GM18861 (cell line): Measurements from ENCODE around the gene ABLIM2.

Source experiments
- ATAC-seq: cut with Tn5 transposase; IDR thresholded peaks from one replicate; pipeline ENCODE4 v1.9.1; 2021; ENCODE audit not compliant: unreplicated experiment

ABLIM2 gene

DNA sequence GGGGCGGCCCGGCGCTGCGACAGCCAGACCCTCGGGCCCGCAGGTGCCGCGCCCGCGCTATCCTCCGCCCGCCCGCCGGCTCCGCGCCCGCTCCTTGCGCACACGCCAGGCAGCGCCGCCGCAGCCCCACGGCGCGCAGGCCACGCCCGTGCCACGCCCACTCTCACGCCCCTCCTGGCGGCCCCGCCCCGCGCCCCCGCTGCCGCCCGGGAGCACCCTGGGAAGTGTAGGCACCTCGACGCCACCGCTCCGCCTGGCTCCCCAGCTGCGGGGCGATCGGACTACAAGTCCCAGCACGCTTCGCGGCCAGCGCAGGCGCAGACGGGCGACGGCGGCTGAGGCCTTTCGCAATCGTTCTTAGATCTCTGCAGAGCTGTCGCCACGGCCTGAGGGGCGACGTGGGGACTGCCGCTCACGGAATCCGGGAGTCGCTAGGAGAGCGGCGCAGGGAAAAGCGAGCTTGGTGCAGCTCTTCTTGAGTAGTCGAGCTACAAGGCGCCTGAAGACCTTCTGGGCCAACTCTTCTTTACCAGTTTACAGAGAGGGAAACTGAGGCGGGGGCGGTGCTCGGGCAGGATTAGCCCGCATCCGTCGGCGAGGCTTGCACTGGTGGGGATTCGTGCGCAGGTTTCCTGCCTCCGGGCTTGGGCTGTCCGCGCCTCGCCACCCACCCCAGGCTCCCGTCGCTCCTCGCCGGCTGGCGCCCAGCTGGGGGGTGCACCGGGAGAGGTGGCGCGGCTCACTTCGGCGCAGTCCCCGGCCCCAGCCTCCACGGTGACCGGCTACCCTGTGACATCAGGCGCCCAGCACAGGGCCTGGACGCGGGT lies at the start of gene ABLIM2:
Gene ABLIM2, minus strand, starts transcription at position 104 of the 827 bp plus-strand sequence. CDS start 124 bp downstream, outside the sequence.
- peak; percentile 95 for ATAC-seq

DNA sequence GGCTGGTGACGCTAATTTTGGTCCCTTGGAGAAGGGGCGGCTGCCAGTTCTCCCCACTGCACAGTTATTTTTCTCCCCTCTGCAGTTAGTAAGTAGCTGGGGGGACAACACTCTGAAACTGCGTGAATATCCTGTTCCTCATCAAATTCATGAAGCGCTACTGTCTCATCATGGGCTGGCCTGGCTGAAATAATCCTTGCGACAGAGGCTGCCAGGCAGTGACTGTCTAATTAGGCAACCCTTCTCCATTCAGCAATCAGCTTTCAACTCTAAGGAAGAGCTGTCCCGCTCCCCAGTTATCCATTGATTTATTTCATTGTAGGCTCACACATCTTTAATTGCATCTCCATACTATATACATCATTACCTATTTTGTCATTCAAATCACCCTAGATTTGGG lies 48.7 kb upstream of the ABLIM2 start:
- ATAC-seq, result no peak

DNA sequence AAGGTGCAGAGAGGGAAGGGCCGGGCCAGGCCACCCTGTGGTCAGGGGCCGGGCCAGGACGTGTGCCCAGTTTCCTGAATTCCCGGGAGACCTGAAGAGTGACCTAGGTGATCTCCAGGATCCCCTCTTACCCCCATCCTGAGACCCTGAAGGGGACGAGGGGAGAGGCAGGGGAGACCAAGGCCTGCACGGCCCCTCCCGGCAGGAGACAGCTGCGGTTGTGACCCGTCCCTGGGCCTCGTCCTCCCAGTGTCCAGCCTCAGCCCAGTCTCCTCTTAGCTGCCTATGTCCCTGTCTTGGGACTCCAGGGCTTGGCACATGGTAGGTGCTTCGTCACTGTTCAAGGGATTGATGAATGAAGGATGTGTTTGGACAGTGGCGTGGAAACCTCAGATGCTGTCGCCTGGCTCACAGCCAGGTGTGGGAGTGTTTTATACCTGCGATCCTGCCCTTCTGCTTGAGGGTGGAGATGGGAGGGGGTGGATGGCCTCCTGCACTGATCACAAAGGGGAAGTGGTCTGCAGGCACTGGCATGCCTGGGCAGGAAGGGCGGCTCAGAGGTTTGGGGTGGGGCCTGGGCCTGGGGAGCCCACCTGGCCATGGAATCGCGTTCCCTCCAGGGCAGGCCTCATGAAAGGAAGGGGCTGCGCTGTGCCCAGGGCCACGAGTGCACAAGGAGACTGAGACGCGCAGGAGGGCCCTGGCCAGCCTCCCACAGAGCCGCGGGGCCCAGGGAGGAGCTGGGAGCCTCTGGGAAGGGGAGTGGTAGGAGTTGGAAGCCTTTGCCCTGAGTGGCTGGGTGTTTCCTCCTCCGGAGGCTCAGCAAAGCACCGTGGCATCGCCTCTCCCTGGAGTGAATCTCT lies 47.4 kb upstream of the ABLIM2 start:
- no peak for ATAC-seq

- no peak for ATAC-seq
Observed at GRCh38 chr4:8205241-8205707, 46.7 kb upstream of the ABLIM2 start.

DNA sequence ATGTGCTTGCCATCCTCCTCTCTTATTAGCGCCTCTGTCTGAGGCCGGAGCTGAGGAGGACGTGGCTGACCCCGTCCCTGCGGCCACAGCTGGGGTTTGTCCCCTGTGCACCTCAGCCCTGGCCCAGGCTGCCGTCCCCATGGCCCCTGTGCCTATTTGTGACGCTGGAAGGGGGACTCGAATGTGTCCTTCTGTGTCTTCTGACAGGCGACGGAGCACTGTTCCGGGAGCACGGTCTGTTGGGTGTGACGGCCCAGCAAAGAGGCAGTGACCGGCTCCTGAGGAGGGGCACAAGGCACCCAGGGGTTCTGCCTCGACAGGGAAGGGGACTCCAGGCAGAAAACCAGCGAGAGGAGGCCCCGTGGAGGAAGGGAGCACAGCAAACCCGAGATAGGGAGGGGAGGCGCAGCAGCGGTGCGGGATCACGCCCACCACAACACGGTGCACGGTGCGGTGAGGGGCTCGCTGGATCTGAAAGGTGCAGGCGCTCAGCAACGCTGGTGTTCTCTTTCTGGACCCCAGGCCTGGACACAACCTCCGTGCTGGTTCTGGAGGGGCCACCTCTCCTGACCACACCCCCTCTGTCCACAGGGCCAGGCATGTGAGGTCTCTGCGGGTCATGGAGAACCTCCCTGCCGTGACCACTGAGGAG lies 46.1 kb upstream of the ABLIM2 start:
- ATAC-seq, result no peak

GRCh38 chr4:8203817-8204216 lies 45.2 kb upstream of the ABLIM2 start:
- no peak for ATAC-seq

- no peak for ATAC-seq
Observed at GRCh38 chr4:8203052-8203401, 44.4 kb upstream of the ABLIM2 start.

GRCh38 chr4:8202108-8203051 lies 43.8 kb upstream of the ABLIM2 start:
- no peak for ATAC-seq

- peak; percentile 29 for ATAC-seq
Observed at GRCh38 chr4:8201321-8201781, 42.7 kb upstream of the ABLIM2 start.

DNA sequence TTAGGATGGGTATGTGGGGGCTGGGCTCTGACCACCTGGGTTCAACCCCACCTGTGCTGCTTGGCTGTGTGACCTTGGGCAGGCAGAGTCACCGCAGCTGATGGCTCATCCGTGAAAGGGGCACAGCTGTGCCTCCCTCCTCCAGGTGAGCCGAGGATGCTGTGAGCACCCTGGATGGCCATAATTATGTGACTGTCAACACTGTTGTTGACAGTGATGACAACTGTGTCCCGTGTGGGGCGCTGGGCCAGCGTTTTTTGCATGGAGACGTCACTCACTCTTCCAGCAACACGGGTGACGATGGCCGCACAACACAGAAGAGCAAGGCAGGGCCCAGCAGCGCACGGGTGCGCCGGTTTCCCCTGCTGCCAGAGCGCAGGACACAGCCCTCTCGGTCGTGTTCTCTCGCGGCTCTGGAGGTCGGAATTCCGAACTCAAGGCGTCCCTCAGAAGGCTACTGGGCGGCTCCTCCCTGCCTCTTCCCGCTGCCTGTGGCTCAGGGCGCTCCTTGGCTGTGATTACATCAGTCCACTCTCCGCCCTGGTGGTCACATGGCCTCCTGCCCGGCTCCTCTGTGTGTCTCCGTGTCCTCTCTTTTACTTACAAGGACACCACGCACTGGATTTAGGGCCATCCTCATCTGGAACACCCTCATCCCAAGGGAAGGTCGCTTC lies 41.8 kb upstream of the ABLIM2 start:
- ATAC-seq, result no peak

DNA sequence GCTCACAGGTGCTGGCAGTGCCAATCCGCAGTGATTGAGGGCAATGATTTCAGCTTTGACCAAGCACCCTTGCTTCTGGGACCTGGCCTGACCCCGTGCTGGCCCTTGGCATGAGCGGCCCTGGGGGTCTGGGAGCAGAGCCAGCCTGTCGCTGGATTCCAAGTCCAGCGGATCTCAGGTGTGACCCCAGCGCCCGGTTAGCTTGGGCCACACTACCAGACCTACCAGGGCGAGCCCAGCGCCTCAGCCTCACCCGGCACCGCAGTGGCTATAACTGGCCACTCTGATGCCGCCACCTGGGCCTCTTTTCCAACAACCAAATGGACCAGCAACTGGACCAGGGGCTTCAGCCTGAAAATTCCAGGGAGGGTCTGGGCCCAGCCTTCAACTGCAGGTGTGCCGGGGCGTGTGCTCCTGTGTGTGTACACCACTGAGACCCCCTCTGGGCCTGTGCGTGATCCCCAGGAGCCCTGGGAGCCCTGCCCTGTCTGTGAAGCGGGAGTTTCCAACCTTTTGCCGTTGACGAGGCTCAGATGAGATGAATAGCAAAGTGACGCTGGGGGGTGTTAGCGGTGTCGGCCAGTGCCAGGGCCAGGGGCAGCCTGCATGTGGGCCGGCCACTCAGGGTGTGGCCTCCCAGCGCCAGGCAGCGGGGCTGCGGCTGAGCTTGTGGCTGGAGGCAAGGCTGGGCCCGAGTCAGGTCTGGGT lies 41.1 kb upstream of the ABLIM2 start:
- ATAC-seq, result no peak

GRCh38 chr4:8198906-8199593 lies 40.4 kb upstream of the ABLIM2 start, which contains the start of gene SH3TC1:
SH3TC1 (plus strand) TSS chr4:8199290; CDS start chr4:8205195, 5,905 bp downstream.
- ATAC-seq, result peak; percentile 78

GRCh38 chr4:8198206-8198905 lies 39.7 kb upstream of the ABLIM2 start:
- no peak for ATAC-seq

DNA sequence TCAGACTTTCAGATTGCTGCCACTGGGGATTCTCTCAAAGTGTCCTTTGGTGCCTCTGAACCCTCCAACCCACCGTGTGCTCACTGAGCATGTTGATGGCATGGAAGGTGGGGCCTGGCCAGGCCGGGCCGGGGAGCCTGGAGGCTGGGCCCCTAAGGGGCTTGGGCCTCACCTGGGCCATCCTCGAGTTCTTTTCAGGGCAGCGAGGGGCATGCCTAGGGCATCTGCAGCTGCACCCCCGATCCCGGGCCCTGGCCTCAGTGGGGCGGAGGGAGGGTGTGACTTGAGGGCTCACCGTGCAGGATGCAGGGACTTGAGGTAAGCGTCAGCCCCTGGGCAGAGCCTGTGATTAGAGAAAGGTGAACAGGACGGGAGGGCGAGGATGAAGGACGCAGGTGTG lies 38.9 kb upstream of the ABLIM2 start:
- no peak for ATAC-seq

DNA sequence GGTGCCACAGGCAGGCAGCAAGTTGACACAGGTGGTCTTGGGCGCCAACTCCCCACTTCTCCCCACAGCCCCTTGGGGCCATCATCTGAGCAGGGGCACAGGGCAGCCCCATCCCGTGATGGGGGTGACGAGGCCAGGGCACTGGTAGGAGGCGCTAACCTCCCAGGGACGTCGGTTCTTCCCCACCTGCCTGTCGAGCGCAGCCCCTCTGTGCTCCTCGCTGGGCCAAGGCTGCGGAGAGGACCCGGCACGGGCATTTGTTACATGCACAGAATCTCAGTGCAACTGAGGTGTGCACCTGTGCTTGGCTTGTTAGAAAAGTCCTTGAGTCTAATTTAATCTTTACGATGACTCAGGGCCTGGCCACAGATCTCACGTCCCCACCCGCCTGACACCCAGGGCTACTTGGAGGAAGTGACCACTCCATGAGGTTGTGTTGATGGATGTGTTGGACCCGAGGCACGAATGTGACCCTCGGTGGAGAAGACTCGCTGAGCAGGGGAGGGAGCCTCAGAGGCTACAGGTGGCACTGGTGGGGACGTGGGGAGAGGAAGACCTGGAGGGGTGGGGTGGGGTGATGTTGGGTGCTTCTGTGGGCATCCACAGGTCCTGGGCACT lies 37.3 kb upstream of the ABLIM2 start:
- ATAC-seq, result no peak

- ATAC-seq, result no peak
Observed at GRCh38 chr4:8195431-8195830, 36.8 kb upstream of the ABLIM2 start.
